Neural cell (in vitro differentiated cells): ENCODE data around the gene NEK4. TPM values are rescaled to one million over a fixed set of nuclear protein-coding genes. Genes with fewer than 3 reads are reported as not detected.

Source experiments
- H2AFZ ChIP-seq: fragments of 200-600, 300-800 bp; sonication (generic), shearing (Covaris generic); 2 replicates; pipeline ENCODE4 v1.6.0; 2014; ENCODE audit warnings: low read depth, mild to moderate bottlenecking, antibody characterized with exemption, low read length, moderate library complexity
- H3F3A ChIP-seq: fragments of 200-600 bp; shearing (Covaris generic); 2 replicates; pipeline ENCODE4 v1.6.1; 2016; ENCODE audit warnings: mild to moderate bottlenecking, moderate library complexity, mixed read lengths, antibody characterized with exemption, low read length; ENCODE audit not compliant: insufficient read depth, poor library complexity, severe bottlenecking
- H3K27ac ChIP-seq: fragments of 200-600, 300-800 bp; sonication (generic), shearing (Covaris generic); 2 replicates; pipeline ENCODE4 v1.5.1; 2014; ENCODE audit warnings: mild to moderate bottlenecking, low read length, moderate library complexity
- H3K27me3 ChIP-seq: fragments of 300-800, 200-600 bp; sonication (generic), shearing (Covaris generic); 2 replicates; pipeline ENCODE4 v1.6.0; 2014; ENCODE audit warnings: mild to moderate bottlenecking, low read depth, low read length, moderate library complexity; ENCODE audit not compliant: insufficient read depth
- H3K36me3 ChIP-seq: fragments of 300-800, 200-600 bp; sonication (generic), shearing (Covaris generic); 2 replicates; pipeline ENCODE4 v1.5.1; 2014; ENCODE audit warnings: mild to moderate bottlenecking, antibody characterized with exemption, low read length, moderate library complexity; ENCODE audit not compliant: insufficient read depth
- H3K4me2 ChIP-seq: fragments of 300-800, 200-600 bp; sonication (generic), shearing (Covaris generic); 2 replicates; pipeline ENCODE4 v1.6.0; 2014; ENCODE audit warnings: mild to moderate bottlenecking, low read length
- H3K4me3 ChIP-seq: fragments of 300-800, 200-600 bp; sonication (generic), shearing (Covaris generic); 2 replicates; pipeline ENCODE4 v1.5.1; 2014; ENCODE audit warnings: mild to moderate bottlenecking, low read length, moderate library complexity
- H3K79me2 ChIP-seq: fragments of 200-600 bp; shearing (Covaris generic); replicated peaks from 2 replicates; pipeline ENCODE4 v1.6.0; 2014; ENCODE audit warnings: mild to moderate bottlenecking, low read length, moderate library complexity; ENCODE audit not compliant: insufficient read depth
- H3K9ac ChIP-seq: fragments of 300-800, 200-600 bp; sonication (generic), shearing (Covaris generic); 2 replicates; pipeline ENCODE4 v1.6.1; 2016; ENCODE audit warnings: mild to moderate bottlenecking, low read length, mixed read lengths
- H3K9me2 ChIP-seq: fragments of 200-600 bp; shearing (Covaris generic); 2 replicates; pipeline ENCODE4 v1.6.1; 2016; ENCODE audit warnings: mild to moderate bottlenecking, low read length, mixed read lengths; ENCODE audit not compliant: insufficient read depth
- H3K9me3 ChIP-seq: fragments of 200-600, 300-800 bp; sonication (generic), shearing (Covaris generic); 2 replicates; pipeline ENCODE4 v1.6.1; 2016; ENCODE audit warnings: mild to moderate bottlenecking, mixed run types, low read length, moderate library complexity, mixed read lengths
- H4K20me1 ChIP-seq: fragments of 200-600 bp; shearing (Covaris generic); 2 replicates; pipeline ENCODE4 v1.6.1; 2016; ENCODE audit warnings: mild to moderate bottlenecking, mixed run types; ENCODE audit not compliant: insufficient read depth
- EP300 ChIP-seq: fragments of 450-650 bp; conservative IDR thresholded peaks from 2 replicates; pipeline ENCODE4 v1.6.1; 2014; ENCODE audit warnings: antibody characterized with exemption, mild to moderate bottlenecking, moderate library complexity; ENCODE audit not compliant: poor library complexity, severe bottlenecking
- EZH2 ChIP-seq: fragments of 200-600, 300-800 bp; shearing (Covaris generic), sonication (generic); IDR thresholded peaks from 2 replicates; pipeline ENCODE4 v1.6.1; 2014; ENCODE audit warnings: antibody characterized with exemption, low read length, borderline replicate concordance, mild to moderate bottlenecking; ENCODE audit not compliant: insufficient read depth, poor library complexity, severe bottlenecking
- MXI1 ChIP-seq: fragments of 450-650 bp; conservative IDR thresholded peaks from 2 replicates; pipeline ENCODE4 v1.6.1; 2014; ENCODE audit warnings: antibody characterized with exemption, mild to moderate bottlenecking; ENCODE audit not compliant: poor library complexity, severe bottlenecking
- POLR2AphosphoS5 ChIP-seq: IDR thresholded peaks from 2 replicates; pipeline ENCODE4 v1.6.1; 2012
- RAD21 ChIP-seq: fragments of 450-650 bp; conservative IDR thresholded peaks from 2 replicates; pipeline ENCODE4 v1.6.1; 2014; ENCODE audit warnings: antibody characterized with exemption, mild to moderate bottlenecking, moderate library complexity
- SMC3 ChIP-seq: fragments of 450-650 bp; conservative IDR thresholded peaks from 2 replicates; pipeline ENCODE4 v1.6.1; 2014; ENCODE audit warnings: antibody characterized with exemption, mild to moderate bottlenecking, moderate library complexity; ENCODE audit not compliant: poor library complexity
- TAF1 ChIP-seq: IDR thresholded peaks from 2 replicates; pipeline ENCODE4 v1.6.1; 2012; ENCODE audit warnings: low read depth
- polyA plus RNA-seq: library from polyadenylated mRNA; depleted of rRNA; stranded (reverse); fragments of >200 nt; gene quantifications from 2 replicates; pipeline ENCODE4 v1.2.3, GENCODE V29; 2014
- TF ChIP-seq, protein P1 (sequence below): IDR thresholded peaks from 2 replicates; pipeline ENCODE4 v1.6.1; 2012; ENCODE audit warnings: borderline replicate concordance
- TF ChIP-seq, protein P2 (sequence below): fragments of 450-650 bp; IDR thresholded peaks from 2 replicates; pipeline ENCODE4 v1.5.1; 2014; ENCODE audit warnings: antibody characterized with exemption, mild to moderate bottlenecking, moderate library complexity; ENCODE audit not compliant: poor library complexity, severe bottlenecking

The NEK4 gene
- polyA plus RNA-seq, 1 donor from 2014 or later = 45.6 TPM

GRCh38 chr3:52670621-52671521, 99.9 kb downstream of the NEK4 start:
- Histone ChIP-seq H3K27me3 (no peaks in the 10 kb centered on the region), H3F3A (no peaks in the 10 kb centered on the region), H3K27ac (no peak overlapping the region), H3K4me2 (no peak overlapping the region), H3K9me3 (no peaks in the 10 kb centered on the region), H3K9ac (no peak overlapping the region), H4K20me1 (no peaks in the 10 kb centered on the region), H2AFZ (no peak overlapping the region), H3K4me3 (no peak overlapping the region), H3K36me3 (peaks cover 4% of the 10 kb centered on the region), H3K79me2 (peaks cover 12% of the 10 kb centered on the region), H3K9me2 (no peaks in the 10 kb centered on the region)
- TF ChIP-seq EZH2 = no peak
- no peak for TF ChIP-seq EP300
- TF ChIP-seq RAD21 = no peak
- TF ChIP-seq, protein P1, sequence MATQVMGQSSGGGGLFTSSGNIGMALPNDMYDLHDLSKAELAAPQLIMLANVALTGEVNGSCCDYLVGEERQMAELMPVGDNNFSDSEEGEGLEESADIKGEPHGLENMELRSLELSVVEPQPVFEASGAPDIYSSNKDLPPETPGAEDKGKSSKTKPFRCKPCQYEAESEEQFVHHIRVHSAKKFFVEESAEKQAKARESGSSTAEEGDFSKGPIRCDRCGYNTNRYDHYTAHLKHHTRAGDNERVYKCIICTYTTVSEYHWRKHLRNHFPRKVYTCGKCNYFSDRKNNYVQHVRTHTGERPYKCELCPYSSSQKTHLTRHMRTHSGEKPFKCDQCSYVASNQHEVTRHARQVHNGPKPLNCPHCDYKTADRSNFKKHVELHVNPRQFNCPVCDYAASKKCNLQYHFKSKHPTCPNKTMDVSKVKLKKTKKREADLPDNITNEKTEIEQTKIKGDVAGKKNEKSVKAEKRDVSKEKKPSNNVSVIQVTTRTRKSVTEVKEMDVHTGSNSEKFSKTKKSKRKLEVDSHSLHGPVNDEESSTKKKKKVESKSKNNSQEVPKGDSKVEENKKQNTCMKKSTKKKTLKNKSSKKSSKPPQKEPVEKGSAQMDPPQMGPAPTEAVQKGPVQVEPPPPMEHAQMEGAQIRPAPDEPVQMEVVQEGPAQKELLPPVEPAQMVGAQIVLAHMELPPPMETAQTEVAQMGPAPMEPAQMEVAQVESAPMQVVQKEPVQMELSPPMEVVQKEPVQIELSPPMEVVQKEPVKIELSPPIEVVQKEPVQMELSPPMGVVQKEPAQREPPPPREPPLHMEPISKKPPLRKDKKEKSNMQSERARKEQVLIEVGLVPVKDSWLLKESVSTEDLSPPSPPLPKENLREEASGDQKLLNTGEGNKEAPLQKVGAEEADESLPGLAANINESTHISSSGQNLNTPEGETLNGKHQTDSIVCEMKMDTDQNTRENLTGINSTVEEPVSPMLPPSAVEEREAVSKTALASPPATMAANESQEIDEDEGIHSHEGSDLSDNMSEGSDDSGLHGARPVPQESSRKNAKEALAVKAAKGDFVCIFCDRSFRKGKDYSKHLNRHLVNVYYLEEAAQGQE = no peak
- TF ChIP-seq, protein P2, sequence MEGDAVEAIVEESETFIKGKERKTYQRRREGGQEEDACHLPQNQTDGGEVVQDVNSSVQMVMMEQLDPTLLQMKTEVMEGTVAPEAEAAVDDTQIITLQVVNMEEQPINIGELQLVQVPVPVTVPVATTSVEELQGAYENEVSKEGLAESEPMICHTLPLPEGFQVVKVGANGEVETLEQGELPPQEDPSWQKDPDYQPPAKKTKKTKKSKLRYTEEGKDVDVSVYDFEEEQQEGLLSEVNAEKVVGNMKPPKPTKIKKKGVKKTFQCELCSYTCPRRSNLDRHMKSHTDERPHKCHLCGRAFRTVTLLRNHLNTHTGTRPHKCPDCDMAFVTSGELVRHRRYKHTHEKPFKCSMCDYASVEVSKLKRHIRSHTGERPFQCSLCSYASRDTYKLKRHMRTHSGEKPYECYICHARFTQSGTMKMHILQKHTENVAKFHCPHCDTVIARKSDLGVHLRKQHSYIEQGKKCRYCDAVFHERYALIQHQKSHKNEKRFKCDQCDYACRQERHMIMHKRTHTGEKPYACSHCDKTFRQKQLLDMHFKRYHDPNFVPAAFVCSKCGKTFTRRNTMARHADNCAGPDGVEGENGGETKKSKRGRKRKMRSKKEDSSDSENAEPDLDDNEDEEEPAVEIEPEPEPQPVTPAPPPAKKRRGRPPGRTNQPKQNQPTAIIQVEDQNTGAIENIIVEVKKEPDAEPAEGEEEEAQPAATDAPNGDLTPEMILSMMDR = no peak
- no peak for TF ChIP-seq SMC3
- no peak for TF ChIP-seq MXI1
- no peak for TF ChIP-seq POLR2AphosphoS5
- TF ChIP-seq TAF1 = no peak

GRCh38 chr3:52663098-52663497, 107.6 kb downstream of the NEK4 start:
- H3K27me3 ChIP-seq = no peaks in the 10 kb centered on the region
- peaks cover 3% of the 10 kb centered on the region for H3K79me2 ChIP-seq
- TF ChIP-seq, protein P2 = no peak
- no peak for TF ChIP-seq POLR2AphosphoS5
- TF ChIP-seq TAF1 = no peak
- no peak for TF ChIP-seq EP300
- no peak for TF ChIP-seq MXI1
- no peak for TF ChIP-seq EZH2
- TF ChIP-seq SMC3 = no peak
- TF ChIP-seq, protein P1 = no peak
- no peak for TF ChIP-seq RAD21
- H3K36me3 ChIP-seq = peaks cover 15% of the 10 kb centered on the region
- H3K27ac ChIP-seq = no peak overlapping the region
- no peak overlapping the region for H3K4me3 ChIP-seq
- no peaks in the 10 kb centered on the region for H3F3A ChIP-seq
- no peak overlapping the region for H3K9ac ChIP-seq
- H3K9me2 ChIP-seq = no peaks in the 10 kb centered on the region
- no peaks in the 10 kb centered on the region for H4K20me1 ChIP-seq
- no peaks in the 10 kb centered on the region for H3K9me3 ChIP-seq
- H3K4me2 ChIP-seq = no peak overlapping the region
- no peak overlapping the region for H2AFZ ChIP-seq
